ENCODE data around the gene SLCO4A1.

SLCO4A1 gene

DNA sequence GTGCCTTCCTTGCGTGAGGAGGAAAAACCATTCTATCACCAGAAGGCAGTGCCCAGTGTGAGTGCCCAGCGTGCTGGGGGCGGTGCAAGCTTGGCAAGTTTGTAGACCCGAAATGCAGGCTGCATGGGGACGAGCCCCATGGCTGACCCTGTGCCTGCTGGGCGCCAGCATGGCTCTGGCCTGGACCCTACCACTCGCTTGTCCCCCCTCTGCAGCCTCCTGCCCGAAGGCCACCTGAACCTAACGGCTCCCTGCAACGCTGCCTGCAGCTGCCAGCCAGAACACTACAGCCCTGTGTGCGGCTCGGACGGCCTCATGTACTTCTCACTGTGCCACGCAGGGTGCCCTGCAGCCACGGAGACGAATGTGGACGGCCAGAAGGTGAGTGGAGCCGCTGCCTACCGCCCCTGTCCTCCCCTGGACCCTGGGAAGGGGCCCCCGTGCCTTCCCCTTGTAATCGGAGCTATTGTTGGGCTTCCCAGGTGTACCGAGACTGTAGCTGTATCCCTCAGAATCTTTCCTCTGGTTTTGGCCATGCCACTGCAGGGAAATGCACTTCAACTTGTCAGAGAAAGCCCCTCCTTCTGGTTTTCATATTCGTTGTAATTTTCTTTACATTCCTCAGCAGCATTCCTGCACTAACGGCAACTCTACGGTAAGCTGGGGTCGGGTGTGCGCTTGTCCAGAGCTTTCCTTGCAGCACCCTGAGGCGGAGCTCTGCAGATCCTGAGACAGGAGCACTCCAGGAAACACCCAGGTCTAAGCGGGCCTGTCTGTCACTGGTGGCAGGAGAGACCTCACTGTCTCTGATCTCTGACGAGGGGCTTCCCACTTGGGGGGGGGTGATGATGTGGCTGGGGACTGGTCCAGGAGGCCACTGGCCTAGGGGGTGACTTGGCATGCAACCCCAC, 25.5 kb downstream of the SLCO4A1 start:
- H4K91ac ChIP-seq (ENCODE audit: low read length), result no peak overlapping the region
- peaks cover 0 to 3% of the 10 kb centered on the region in 2 experiments for H3K27me3 ChIP-seq (ENCODE audit: control insufficient read depth in 1 of 2, insufficient read depth in 1 of 2, low read length in 2 of 2)
- DNase-seq, result no peak

DNA sequence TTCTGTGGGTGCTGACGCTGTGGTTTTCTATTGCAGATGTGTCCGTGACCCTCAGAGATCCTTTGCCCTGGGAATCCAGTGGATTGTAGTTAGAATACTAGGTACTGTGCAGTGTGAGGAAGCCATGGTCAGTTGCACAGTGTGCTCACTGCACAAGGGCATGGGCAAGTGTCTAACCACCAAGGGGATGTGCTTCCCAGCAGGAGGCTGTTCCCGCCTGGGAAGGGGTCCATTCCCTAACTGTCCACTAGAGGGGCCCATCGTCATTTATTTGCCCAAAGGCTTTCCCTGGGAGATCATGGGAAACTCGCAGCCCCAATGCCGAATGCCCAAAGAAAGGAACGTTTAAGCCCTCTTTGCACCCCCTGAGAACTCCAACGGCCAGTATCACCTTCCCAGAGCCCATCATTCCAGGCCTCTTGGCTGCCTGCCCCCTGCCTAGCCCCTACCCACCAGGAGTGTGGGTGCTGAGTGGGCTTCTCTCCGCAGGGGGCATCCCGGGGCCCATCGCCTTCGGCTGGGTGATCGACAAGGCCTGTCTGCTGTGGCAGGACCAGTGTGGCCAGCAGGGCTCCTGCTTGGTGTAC, 26.2 kb downstream of the SLCO4A1 start:
- Histone ChIP-seq H3K4me3 (ENCODE audit: insufficient read depth in 1 of 2, low read depth in 1 of 2, low read length in 2 of 2) (no peak overlapping the region), H3K27me3 (ENCODE audit: control insufficient read depth in 1 of 2, insufficient read depth in 1 of 2, low read length in 2 of 2) (peaks cover 0 to 3% of the 10 kb centered on the region in 2 experiments), H2BK12ac (ENCODE audit: low read length in 2 of 2) (no peak overlapping the region), H3K9me3 (ENCODE audit: control insufficient read depth, low read length) (no peaks in the 10 kb centered on the region), H3K27ac (ENCODE audit: low read length, poor library complexity, severe bottlenecking) (no peak overlapping the region), H3K4me2 (ENCODE audit: low read length, poor library complexity, severe bottlenecking) (no peak overlapping the region), H2AK5ac (ENCODE audit: low read length, severe bottlenecking) (no peak overlapping the region), H3K23ac (ENCODE audit: low read length in 2 of 2) (no peak overlapping the region), H3K79me1 (replicated peaks; ENCODE audit: low read length, poor library complexity, severe bottlenecking) (no peaks in the 10 kb centered on the region), H3K18ac (ENCODE audit: low read depth in 1 of 2, low read length in 2 of 2) (no peak overlapping the region), H2BK120ac (ENCODE audit: low read depth, low read length) (no peak overlapping the region), H2BK15ac (ENCODE audit: low read depth, poor library complexity, severe bottlenecking) (no peak overlapping the region), H2AFZ (ENCODE audit: low read depth, low read length) (no peak overlapping the region), H3K4me1 (ENCODE audit: control insufficient read depth, insufficient read depth, low read depth, low read length) (peaks cover 25% of the 10 kb centered on the region), H4K91ac (ENCODE audit: low read length) (no peak overlapping the region), H4K8ac (ENCODE audit: low read length) (no peak overlapping the region), H3K14ac (ENCODE audit: low read length in 2 of 2) (no peak overlapping the region), H3K9ac (ENCODE audit: low read length) (no peak overlapping the region), H3K36me3 (ENCODE audit: control insufficient read depth in 1 of 2, insufficient read depth in 2 of 2, low read depth in 1 of 2, low read length in 2 of 2) (peaks cover 0 to 70% of the 10 kb centered on the region in 2 experiments), H2BK5ac (ENCODE audit: low read depth, low read length, poor library complexity, severe bottlenecking) (no peak overlapping the region), H3K4ac (ENCODE audit: low read depth in 1 of 2, low read length in 2 of 2) (no peak overlapping the region)
- WGBS, result 58% methylated on average over 13 of the region's 13 CpGs
- peak; percentile 79 for DNase-seq

More for the DNA sequence above, 25.5 kb downstream of the SLCO4A1 start:
- Histone ChIP-seq H3K9ac (ENCODE audit: low read length) (no peak overlapping the region), H3K4me2 (ENCODE audit: low read length, poor library complexity, severe bottlenecking) (no peak overlapping the region), H3K14ac (ENCODE audit: low read length in 2 of 2) (no peak overlapping the region), H3K23ac (ENCODE audit: low read length in 2 of 2) (no peak overlapping the region), H3K4me3 (ENCODE audit: insufficient read depth in 1 of 2, low read depth in 1 of 2, low read length in 2 of 2) (no peak overlapping the region), H2BK120ac (ENCODE audit: low read depth, low read length) (no peak overlapping the region), H2BK5ac (ENCODE audit: low read depth, low read length, poor library complexity, severe bottlenecking) (no peak overlapping the region), H3K4me1 (ENCODE audit: control insufficient read depth, insufficient read depth, low read depth, low read length) (peaks cover 25% of the 10 kb centered on the region), H3K9me3 (ENCODE audit: control insufficient read depth, low read length) (no peaks in the 10 kb centered on the region), H3K18ac (ENCODE audit: low read depth in 1 of 2, low read length in 2 of 2) (no peak overlapping the region), H3K4ac (ENCODE audit: low read depth in 1 of 2, low read length in 2 of 2) (no peak overlapping the region), H3K79me1 (replicated peaks; ENCODE audit: low read length, poor library complexity, severe bottlenecking) (no peaks in the 10 kb centered on the region), H2BK12ac (ENCODE audit: low read length in 2 of 2) (no peak overlapping the region), H3K27ac (ENCODE audit: low read length, poor library complexity, severe bottlenecking) (no peak overlapping the region), H4K8ac (ENCODE audit: low read length) (no peak overlapping the region), H2AFZ (ENCODE audit: low read depth, low read length) (no peak overlapping the region), H2BK15ac (ENCODE audit: low read depth, poor library complexity, severe bottlenecking) (no peak overlapping the region), H3K36me3 (ENCODE audit: control insufficient read depth in 1 of 2, insufficient read depth in 2 of 2, low read depth in 1 of 2, low read length in 2 of 2) (peaks cover 0 to 77% of the 10 kb centered on the region in 2 experiments), H2AK5ac (ENCODE audit: low read length, severe bottlenecking) (no peak overlapping the region)
- 84% methylated on average over 30 of the region's 30 CpGs for WGBS

DNA sequence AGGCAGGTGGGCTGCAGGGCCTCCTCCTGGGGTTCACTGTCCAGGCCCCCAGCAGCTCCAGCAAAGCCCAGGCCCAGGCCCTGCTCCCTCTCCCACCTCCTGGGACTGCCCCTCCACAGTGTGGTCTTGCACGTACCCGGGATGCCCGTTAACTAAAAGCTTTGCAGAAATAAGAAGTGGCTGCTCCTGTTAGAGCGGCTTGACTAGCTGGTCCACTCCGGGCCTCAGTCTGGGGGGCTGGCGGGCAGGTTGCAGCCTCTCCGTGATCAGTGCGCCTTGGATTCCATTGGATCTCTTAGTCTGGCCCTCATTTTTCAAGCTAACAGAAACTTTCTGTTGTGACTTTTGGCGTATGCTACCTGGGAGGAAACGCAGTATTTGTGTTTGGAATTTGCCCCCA, 26.9 kb downstream of the SLCO4A1 start:
- Histone ChIP-seq H3K79me1 (replicated peaks; ENCODE audit: low read length, poor library complexity, severe bottlenecking) (no peaks in the 10 kb centered on the region), H4K8ac (ENCODE audit: low read length) (no peak overlapping the region), H3K9ac (ENCODE audit: low read length) (no peak overlapping the region), H2BK5ac (ENCODE audit: low read depth, low read length, poor library complexity, severe bottlenecking) (no peak overlapping the region), H2BK120ac (ENCODE audit: low read depth, low read length) (no peak overlapping the region), H3K4me3 (ENCODE audit: insufficient read depth in 1 of 2, low read depth in 1 of 2, low read length in 2 of 2) (no peak overlapping the region), H3K27me3 (ENCODE audit: control insufficient read depth in 1 of 2, insufficient read depth in 1 of 2, low read length in 2 of 2) (peaks cover 0 to 3% of the 10 kb centered on the region in 2 experiments), H2BK15ac (ENCODE audit: low read depth, poor library complexity, severe bottlenecking) (peak overlapping the region; percentile 64), H3K4me1 (ENCODE audit: control insufficient read depth, insufficient read depth, low read depth, low read length) (peaks cover 25% of the 10 kb centered on the region), H3K18ac (ENCODE audit: low read depth in 1 of 2, low read length in 2 of 2) (no peak overlapping the region), H4K91ac (ENCODE audit: low read length) (no peak overlapping the region), H3K14ac (ENCODE audit: low read length in 2 of 2) (no peak overlapping the region), H3K4me2 (ENCODE audit: low read length, poor library complexity, severe bottlenecking) (no peak overlapping the region), H2BK12ac (ENCODE audit: low read length in 2 of 2) (no peak overlapping the region), H3K36me3 (ENCODE audit: control insufficient read depth in 1 of 2, insufficient read depth in 2 of 2, low read depth in 1 of 2, low read length in 2 of 2) (peaks cover 0 to 67% of the 10 kb centered on the region in 2 experiments), H3K27ac (ENCODE audit: low read length, poor library complexity, severe bottlenecking) (no peak overlapping the region), H2AFZ (ENCODE audit: low read depth, low read length) (no peak overlapping the region), H3K23ac (ENCODE audit: low read length in 2 of 2) (no peak overlapping the region), H2AK5ac (ENCODE audit: low read length, severe bottlenecking) (no peak overlapping the region), H3K4ac (ENCODE audit: low read depth in 1 of 2, low read length in 2 of 2) (no peak overlapping the region), H3K9me3 (ENCODE audit: control insufficient read depth, low read length) (no peaks in the 10 kb centered on the region)
- WGBS, result 94% methylated on average over 10 of the region's 10 CpGs
- no peak for DNase-seq

DNA sequence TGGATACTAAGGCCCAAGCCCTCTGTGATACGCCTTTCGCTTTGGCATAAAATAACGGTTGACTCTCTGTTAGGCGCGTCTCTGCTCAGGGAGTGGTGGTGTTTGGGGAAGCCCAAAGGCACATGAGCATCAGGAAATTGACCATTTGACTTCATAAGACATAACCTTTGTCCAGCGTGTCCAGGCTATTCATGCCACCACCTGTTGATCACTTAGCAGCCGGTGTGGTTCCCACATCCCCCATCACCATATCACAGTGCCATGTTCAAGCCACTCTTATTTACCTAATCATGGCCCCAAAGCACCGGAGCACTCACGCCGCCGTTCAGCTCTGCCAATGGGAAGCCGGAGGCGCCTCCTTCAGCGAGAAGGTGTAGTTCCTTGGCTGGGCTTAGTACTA, 27.9 kb downstream of the SLCO4A1 start:
- H4K8ac ChIP-seq (ENCODE audit: low read length), result no peak overlapping the region
- no peak overlapping the region for H3K9ac ChIP-seq (ENCODE audit: low read length)
- no peak for DNase-seq
- peaks cover 0 to 59% of the 10 kb centered on the region in 2 experiments for H3K36me3 ChIP-seq (ENCODE audit: control insufficient read depth in 1 of 2, insufficient read depth in 2 of 2, low read depth in 1 of 2, low read length in 2 of 2)
- H3K14ac ChIP-seq (ENCODE audit: low read length in 2 of 2), result no peak overlapping the region
- H3K79me1 ChIP-seq (replicated peaks; ENCODE audit: low read length, poor library complexity, severe bottlenecking), result no peaks in the 10 kb centered on the region
- H3K4me2 ChIP-seq (ENCODE audit: low read length, poor library complexity, severe bottlenecking), result no peak overlapping the region
- no peak overlapping the region for H3K4ac ChIP-seq (ENCODE audit: low read depth in 1 of 2, low read length in 2 of 2)
- H3K4me3 ChIP-seq (ENCODE audit: insufficient read depth in 1 of 2, low read depth in 1 of 2, low read length in 2 of 2), result no peak overlapping the region
- no peak overlapping the region for H4K91ac ChIP-seq (ENCODE audit: low read length)
- H3K9me3 ChIP-seq (ENCODE audit: control insufficient read depth, low read length), result no peaks in the 10 kb centered on the region
- H2AK5ac ChIP-seq (ENCODE audit: low read length, severe bottlenecking), result no peak overlapping the region
- H3K27ac ChIP-seq (ENCODE audit: low read length, poor library complexity, severe bottlenecking), result no peak overlapping the region
- no peak overlapping the region for H2BK15ac ChIP-seq (ENCODE audit: low read depth, poor library complexity, severe bottlenecking)
- H2BK120ac ChIP-seq (ENCODE audit: low read depth, low read length), result no peak overlapping the region
- no peak overlapping the region for H2BK5ac ChIP-seq (ENCODE audit: low read depth, low read length, poor library complexity, severe bottlenecking)
- H3K4me1 ChIP-seq (ENCODE audit: control insufficient read depth, insufficient read depth, low read depth, low read length), result peaks cover 25% of the 10 kb centered on the region
- WGBS, result 94% methylated on average over 14 of the region's 14 CpGs
- no peak overlapping the region for H3K18ac ChIP-seq (ENCODE audit: low read depth in 1 of 2, low read length in 2 of 2)
- H2BK12ac ChIP-seq (ENCODE audit: low read length in 2 of 2), result no peak overlapping the region
- H2AFZ ChIP-seq (ENCODE audit: low read depth, low read length), result no peak overlapping the region
- no peak overlapping the region for H3K23ac ChIP-seq (ENCODE audit: low read length in 2 of 2)
- H3K27me3 ChIP-seq (ENCODE audit: control insufficient read depth in 1 of 2, insufficient read depth in 1 of 2, low read length in 2 of 2), result peaks cover 0 to 8% of the 10 kb centered on the region in 2 experiments

All from mesenchymal stem cell (in vitro differentiated cells and primary cell).